ENCODE results near the gene OPRL1.
"Not testable (repeated sequence)": the region's sequence is repeated elsewhere in the genome, so short reads cannot be mapped to it uniquely, and the experiment has no call there.

OPRL1 gene

DNA sequence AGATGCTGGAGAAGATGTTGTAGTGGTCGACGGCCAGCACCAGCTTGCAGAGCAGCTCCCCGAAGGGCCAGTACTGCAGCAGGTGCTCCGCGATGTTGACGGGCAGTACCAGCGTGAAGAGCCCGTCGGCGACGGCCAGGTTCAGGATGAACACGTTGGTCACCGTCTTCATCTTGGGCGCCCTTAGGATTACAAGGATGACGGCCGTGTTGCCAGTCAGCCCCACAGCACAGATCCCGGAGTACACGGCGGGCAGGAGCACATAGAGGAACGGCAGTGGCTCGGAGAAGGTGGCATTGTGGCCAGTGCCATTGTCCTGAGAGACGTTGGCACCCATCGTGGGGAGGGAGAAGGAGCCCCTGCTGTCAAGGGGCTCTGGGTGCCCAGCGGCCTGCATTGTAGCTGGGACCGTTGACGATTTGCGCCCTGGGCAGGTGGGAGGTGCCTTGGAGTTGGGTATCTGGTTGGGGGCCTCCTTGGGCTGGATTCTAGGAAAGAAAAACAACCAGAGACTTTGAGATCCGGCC is 26.6 kb downstream of the OPRL1 start:
- DNase-seq: no peak

DNA sequence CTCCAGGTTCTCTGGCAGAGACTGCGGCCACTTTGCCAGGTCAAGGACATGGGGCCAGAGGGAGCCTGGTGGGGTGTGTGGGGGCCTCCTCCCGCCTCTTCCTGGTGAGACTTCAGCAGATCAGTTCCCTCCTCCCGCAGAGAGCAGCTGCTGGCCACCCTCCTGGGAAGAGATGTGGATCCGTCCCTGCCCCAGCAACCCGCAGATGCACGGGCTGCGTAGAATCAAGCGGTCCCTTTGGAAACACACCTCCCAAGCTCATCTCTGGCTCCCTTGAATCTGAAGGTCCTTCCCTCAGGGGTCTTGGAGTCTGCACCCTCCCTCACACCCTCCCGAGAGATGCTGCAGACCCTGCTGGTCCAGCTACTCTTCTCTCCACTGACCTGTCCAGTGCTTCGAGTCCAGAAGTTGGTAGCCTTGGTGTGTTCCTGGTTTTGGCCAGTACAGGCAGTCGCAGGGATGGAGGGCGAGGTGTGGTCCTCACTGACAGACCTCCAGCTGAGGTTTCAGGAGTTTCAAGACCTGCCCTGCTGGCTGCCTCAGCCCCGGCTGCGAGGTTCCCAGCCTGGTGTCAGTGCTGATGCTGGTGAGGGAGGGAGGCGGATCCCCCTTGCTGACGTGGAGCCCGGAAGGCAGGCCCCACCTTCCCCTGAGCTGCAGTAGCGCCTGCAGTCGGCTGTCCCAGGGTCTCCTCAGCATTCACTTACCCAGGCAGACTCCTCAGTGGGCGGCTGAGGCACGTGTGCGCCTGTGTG is 27.3 kb downstream of the OPRL1 start, which contains the start of gene NPBWR2:
Gene NPBWR2, minus strand, starts transcription at position 585 of the 755 bp plus-strand sequence. CDS start 734 bp downstream, outside the sequence.
- no peak for DNase-seq

DNA sequence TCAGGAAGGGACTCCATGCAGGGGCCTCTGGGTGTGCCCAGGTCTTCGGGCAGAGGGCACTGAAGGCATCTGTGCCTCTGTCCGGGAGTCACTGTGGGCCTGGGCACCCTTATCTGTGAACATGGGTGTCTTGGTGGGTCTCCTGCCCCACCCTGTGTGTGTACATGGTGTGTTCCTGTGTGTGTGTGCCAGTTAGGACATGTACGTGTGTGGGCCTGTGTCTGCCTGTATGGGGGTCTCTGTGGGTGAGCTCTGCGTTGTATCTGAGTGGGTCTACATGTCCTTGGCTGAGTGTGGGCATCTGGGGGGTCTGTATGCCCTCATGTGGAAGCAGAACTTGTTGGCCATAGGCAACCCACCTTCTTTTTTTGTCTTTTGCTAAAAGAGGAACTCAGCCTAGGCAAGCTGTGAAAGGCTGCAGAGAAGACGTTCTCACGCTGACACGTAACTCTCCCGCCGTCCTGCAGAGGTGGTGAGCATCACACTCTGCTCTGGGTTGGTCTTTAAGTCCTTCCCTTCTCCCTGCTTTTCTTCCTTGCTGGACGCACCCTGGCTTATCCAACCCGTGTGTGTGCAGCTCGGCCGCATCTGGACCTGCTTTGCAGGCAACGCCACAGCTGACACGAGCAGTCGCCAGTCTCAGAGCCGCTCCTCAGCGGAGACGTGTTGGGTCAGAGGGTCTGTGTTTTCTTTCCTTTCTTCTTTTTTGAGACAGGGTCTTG is 28.0 kb downstream of the OPRL1 start:
- no peak for DNase-seq

DNA sequence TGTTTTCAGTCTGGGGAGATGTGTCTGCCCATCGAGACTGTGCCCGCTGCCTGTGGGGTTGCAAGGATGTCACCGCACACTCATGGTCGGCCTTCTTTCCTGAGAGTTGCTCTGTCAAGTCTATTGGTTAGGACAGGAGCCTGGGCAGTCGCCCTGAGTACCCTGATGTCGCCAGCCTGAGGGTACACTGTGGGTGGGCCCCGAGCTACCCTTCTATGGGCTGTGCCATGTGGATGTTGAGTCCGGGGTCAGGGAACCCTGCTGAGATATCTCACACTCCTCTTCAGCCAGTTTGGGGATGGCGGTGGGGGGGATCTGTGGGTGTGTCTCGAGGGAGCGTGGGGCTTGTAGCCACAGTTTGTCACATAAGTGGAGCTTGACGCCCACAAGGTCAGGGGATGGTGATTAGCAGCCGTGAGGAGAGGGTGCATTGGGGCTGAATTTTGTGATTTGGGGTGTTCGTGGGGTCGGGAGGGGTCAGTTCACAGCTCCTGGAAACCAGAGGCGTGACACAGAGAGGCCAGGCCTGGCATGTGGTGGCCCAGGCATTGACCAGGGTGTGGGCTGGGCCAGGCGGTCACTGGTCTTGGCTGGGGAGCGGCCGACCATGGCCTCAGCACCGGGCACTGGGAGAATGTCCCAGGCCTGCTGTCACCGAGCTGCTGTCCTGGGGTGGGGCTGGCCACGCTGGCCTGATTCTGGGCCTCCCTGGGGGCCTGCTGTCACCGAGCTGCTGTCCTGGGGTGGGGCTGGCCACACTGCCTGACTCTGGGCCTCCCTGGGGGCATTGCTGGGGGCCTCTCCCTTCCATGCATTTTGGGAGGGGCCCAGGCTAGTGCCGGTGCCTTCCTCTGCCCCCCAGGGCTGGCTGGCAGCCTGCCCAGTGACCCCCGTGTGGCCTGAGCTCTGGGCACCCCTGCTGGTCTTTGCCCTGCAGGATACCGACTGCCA is 29.1 kb downstream of the OPRL1 start:
- DNase-seq: no peak

DNA sequence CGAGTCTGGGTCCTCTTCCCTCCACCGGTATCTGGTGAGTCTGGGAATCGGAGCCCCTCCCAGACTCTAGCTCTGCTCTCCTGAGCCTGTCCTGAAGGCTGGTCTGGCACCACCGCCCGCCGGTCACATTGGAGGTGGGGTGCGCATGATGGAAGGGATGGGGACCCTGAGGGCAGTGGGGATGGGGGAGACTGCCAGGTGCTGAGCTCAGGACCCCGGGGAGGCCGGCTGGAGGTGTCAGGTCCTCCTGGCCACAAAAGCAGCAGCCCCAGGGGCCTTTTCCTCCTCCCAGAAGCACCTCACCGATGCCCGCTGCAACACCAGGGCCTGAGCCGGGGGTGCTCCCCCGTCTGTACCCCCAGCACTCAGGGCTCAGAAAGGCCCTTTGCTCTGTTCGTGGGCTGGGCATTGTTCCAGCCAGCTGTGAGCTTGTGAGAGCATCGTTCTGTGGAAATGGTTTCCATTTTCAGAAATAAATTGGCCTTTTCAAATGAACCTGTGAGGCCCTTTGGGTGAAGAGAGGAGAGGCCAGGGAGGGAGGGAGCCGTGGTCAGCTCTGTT is 30.0 kb downstream of the OPRL1 start:
- no peak for DNase-seq

DNA sequence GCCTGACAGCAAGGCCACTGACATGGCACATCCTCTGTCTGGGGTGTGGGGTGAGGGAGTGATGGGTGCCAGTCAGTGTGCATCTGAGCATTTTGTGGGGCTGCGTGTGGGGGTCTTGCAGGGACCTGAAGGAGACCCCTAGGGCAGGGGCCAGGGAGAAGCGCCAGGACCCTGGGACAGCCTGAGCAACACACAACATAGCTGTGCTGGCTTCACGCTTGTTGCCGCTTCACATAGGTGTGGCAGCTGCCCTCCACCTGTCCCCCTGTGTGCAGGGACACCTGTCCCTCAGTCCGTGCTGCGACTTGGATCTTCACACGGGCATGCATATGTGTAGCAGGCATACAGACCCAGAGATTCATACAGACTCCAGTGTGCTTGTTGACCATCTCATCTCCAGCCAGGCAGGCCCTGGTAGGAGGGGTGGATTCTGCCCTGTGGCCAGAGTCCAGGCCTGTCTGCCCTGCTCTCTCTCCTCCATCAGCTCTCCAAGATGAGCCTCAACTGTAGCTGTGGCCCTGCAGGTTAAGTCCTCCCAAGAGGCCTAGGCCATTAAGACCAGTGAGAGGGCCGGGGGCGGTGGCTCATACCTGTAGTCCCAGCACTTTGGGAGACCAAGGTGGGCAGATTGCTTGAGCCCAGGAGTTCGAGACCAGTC is 30.7 kb downstream of the OPRL1 start:
- no peak for DNase-seq

DNA sequence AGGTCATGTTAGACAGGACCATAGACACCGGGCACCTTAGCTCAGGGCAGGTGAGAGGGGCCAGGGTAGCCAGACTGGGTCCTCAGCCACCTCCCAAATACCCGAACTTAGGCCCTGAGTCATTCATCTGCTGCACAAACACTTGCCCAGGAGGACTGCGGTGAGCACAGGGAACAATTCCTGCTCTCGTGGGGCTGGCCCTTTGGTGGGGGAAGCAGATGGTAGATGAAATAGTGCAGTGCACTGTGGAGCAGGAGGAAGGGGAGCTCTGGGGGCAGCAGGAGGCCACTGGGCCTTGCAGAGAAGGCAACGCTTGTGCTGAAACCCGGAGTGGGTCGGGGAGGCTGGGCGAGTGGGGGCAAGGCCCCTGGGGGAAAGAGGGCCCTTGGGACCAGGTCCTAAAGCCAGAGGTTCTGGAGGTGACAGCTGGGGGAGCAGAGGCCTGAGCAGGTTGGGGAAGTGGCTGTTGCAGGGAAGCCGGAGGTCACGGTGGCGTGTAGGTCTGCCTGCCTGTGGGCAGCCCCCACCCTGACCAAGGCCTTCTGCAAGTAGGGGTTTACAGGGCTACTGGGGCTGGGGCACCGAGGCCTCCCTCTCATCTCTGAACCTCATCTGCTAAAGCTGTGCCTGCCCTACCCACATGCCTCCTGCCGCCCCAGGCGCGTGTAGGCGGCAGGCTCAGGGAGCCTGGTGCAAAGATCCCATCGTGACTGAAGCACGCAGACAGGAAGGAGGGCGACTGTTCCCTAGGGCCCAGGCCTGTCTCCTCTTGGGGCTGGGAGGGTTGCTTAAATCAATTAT is 32.2 kb downstream of the OPRL1 start:
- no peak for DNase-seq

DNA sequence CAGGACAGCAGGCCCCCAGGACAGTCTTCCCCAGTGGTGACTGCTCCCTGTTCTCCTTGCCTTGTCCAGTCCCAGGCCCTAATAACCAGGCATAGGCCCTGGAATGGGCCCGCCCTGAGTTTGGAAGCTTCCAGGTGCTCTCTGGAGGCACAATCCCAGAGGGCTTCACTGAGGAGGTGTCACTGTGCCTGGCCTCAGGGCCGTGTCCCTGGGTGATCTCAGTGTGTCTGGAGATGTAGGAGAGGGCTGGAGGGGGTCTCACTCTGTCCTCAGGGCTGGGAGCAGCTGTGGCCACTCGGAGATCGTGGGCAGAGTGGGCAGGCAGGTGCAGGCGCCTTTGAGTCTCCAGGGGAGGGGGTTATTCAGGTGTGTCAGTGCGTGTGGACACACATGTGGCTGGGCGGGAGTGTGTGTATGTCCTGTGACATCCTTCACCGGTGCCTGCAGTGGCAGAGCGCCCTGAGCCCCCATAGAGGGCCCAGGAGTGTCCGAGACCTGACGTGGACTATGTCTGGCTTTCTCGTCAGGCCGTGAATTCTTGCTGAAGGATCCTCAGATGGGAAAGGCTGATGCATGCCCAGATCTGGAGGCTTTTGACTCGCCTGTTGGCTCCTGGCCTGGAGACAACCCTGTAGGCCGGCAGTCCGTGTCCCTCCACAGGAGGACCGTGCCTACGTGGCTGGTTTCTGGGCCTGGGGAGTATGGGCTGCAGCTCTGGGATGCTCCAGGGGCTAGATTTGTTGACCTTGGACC is 33.0 kb downstream of the OPRL1 start:
- no peak for DNase-seq

DNA sequence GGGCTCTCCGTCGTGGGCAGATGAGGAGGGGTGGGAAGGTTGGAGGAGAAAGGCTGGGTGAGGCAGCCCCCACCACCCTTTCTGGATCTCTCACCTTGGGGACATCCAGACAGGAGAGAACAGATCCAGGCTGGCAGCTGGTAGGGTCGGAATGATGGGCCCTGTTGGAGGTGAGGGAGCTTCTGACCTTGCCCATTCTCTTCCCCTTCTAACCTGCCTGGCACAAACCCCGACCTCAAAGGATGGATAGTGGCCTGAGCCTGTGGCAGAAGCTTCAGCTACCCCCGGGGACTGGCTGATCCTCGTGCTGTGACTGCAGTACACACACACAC is 33.5 kb downstream of the OPRL1 start:
- DNase-seq: no peak

DNA sequence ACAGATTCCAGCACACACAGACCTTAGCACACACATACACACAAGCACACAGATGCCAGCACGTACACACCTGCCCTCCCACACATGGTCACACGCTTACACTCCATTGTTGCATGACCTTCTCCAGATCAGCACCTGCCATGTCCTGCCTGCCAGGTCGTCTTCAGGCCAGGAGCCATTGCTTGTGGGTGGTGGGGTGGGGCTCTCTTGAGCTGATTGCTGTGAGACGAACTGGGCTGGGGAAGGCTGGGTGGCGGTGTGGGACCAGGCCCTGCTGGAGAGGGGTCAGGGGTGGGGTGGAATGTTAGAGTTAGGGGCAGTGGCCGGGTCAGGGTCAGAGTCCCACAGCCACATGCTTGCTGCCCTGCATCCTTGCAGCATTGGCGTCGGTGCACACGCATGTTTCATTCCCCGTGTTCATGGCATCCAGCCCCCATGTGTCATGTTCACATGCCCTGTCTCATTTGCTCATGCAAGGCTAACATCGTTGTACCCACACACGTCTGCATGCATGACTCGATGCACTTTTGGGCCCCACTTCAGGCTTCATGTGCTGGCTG is 34.0 kb downstream of the OPRL1 start:
- DNase-seq: no peak

DNA sequence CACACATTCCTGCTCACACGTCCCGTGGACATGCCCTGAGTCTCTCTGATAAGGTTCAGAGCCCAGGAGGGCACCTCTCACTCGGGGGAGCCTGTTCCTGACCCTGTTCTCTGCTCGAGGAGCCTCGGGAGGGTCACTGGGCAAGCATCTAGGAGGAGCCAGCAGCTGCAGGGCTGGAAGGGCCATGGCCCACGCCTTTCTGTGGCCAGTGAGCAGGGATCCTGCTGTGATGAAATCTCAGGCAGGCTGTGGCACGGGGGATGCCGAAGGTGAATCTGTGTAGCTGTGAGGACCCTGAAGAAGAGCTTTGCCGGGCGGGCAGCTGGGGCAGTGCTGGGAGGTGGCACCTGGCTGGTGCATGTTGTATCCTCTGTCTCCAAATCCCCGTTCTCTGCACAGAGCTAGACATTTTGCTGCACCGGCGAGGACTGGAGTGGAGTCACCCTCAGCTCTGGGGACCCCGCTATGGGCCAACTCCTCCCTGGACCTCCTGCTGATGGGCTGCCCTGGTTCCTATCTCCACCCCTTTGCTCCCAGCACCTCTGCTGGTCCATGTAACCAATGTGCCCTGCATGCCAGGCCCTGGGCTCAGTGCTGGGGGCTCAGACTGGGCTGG is 34.6 kb downstream of the OPRL1 start:
- DNase-seq: no peak

DNA sequence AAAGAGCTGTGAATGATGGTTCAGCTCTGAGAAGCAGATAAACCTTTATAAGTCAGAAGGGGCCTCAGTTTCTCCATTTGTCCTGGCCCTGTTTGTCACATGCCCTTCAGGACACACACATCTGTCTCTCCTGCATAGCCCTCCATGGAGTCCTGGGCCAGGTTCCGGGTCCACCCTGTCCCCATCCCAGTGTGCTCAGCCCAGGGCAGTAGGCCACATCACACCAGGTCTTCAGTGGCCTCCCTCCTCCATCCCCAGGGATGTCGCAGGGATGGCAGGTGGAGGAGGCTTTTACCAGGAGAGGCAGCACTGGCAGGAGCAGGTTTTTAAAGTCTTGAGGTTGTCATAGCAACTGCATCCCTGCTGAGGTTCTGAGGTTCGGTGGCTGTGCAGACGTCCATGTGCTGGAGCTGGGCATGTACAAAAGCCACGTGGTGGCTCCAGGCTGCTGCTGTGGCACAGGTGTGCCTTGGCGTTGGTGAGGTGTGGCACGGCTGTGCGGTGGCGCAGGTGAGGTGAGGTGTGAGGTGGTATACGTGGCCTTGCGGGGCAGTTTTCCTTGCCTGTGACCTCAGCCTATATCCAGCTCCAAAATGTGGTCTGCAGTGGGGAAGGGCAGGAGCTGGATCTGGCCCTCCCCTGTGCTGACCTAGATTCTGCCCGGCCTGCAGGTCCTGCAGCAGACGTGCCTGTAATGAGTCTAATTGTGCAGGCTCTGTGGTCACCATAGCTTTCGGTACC is 35.5 kb downstream of the OPRL1 start:
- DNase-seq: peak; percentile 10

DNA sequence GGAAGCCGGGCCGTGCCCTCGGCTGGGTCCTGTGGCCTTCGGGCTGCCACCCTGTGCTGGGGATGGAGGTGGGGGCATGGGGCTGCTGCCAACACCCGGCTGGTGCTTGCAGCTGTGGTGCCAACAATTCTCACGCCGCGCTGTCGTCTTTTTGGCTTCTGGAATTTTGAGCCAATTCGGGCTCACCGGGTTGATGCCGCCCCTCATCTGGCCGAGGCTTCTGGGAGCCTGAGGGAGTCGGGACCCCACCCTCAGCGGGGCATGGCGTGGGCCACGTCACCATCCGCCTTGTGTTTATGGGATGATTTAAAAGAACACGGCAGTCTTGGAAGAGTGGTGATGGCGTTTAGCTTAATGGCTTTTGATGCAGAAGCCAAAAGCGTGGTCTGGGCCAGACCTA is 36.1 kb downstream of the OPRL1 start:
- DNase-seq: no peak

DNA sequence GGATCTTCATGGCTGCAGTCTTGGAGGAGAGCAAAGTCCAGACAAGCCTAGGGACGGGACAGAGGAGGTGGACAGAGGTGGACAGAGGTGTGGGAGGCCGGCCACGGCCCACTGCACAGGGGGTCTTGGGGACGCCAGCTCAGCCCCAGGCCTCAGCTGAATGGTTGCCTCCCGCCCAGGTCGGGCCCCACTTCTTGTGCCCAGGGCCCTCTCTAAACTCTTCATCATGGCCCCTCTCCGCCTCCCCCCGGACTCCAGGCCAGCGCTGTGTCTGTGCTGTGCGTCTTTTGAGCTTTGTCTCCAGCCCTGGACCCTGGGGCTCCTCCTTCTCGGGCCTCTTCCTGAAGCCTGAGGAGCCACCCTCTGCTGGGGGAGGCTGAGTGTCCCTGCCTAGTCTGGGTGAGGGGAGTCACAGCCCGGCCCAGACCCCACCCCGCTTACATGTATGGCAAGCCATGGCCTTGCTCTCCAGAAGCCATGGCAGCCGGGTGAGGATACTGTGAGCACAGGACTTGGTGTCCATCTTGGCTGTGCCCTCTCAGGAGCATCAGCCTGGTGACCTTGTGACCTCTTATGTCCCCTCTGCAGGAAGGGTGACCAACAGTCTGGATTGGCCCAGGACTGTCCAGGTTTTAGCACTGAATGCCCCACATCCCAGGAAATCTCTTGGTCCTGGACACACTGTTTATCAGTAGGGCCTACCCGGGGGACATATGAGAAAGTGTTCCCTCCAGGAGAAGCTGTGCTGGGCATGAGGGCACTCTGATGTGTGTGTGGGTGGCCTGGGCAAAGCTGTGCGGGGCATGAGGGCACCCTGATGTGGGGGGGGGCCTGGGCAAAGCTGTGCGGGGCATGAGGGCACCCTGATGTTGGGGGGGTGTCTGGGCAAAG is 36.9 kb downstream of the OPRL1 start:
- DNase-seq: no peak

DNA sequence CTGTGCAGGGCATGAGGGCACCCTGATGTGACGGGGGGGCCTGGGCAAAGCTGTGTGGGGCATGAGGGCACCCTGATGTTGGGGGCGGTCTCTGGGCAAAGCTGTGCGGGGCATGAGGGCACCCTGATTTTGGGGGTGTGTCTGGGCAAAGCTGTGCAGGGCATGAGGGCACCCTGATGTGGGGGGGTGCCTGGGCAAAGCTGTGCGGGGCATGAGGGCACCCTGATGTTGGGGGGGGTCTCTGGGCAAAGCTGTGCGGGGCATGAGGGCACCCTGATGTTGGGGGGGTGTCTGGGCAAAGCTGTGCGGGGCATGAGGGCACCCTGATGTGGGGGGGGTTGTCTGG is 37.5 kb downstream of the OPRL1 start:
- DNase-seq: not testable (repeated sequence)

DNA sequence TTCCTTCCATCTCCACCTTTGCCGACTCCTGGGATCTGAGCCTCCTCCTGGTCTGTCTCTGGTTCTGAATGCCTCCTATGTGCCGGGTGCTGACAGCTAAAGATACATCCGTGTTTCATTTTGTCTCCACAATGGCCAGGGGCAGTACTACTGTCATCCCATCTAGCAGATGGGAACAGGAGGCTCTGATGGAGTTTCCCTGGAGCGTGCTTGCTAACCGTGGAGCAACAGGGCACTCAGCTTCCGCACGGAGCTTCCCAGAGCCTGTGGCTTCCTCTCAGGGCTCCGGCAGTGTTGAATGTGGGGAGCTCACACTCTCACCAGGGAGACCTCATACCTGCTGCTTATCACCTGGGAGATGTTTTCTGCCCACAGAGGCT is 39.4 kb downstream of the OPRL1 start:
- no peak for DNase-seq

DNA sequence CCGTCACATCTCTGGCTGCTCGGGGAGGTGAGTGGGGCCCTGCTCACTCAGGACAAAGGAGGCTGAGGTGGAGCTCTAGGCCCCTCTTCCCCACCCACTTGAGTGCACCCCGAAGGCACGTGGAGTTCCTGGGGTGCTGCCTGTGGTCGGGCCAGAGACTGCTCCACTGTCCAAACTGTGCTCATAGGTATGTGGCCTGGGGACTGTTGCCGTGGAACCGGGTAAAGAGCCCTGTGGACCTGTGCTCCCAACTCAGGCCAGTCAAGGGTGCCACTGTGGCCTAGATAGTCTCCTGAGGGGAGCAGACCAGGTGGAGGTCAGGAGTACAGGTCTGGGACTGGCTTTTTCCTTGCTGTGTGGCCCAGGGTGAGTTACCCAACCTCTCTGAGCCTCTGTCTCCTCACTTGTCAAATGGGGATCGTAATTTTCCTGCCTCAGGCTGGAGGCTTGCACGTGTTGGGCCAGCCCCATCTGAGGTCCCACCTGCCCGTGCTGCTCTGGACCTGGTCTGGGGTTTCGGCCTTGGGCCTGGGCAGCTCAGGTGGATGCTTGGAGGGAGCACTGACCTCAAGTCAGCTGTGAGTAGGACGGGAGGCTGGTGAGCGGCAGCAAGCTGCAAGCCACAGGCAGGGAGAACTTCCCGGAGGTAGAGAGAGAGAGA is 39.9 kb downstream of the OPRL1 start:
- no peak for DNase-seq

DNA sequence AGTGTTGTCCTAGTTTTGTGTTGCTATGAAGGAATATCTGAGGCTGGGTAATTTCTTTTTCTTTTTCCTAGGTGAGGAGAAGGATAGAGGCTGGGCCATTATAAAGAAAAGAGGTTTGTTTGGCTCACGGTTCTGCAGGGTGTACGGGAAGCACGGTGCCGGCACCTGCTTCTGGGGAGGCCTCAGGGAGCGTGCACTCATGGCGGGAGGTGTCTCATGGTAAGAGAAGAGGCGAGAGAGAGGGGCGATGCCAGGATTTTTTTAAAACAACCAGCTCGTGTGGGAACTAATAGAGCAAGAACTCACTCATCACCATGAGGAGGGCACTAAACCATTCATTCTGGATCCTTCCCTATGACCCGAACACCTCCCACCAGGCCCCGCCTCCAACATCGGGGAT is 41.7 kb downstream of the OPRL1 start:
- no peak for DNase-seq
